Measurements from ENCODE around the gene CYP4F11.

DNA sequence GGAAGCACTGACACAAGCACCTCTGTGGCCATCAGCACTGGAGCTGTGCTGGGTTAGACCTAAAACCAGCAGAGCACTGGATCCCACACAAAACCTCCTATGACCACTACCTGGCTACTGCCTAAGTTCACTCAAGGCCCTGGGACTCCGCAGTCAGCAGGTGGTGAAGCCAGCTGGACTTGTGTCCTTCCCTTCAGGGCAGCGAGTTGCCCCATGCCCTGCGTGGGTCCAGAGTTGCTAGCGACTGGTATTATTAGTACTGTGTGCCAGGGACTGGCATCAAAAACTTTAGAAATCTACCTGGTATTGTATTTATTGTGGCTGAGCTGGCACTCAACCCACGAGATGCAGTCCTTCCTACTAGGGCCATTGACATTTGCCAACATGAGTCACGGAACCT lies 20.5 kb upstream of the CYP4F11 start:
- TF ChIP-seq EZH2phosphoT487 (IDR thresholded peaks at IDR 0.05; ENCODE audit: insufficient read depth, low read depth): no peak
- no peak for TF ChIP-seq EZH2 (IDR thresholded peaks at IDR 0.05; ENCODE audit: insufficient read depth, poor library complexity, severe bottlenecking)
